ACC112 (cell line): ENCODE measurements around the gene PSME3.
"Not testable (repeated sequence)": the region's sequence is repeated elsewhere in the genome, so short reads cannot be mapped to it uniquely, and the experiment has no call there.

Experiments used
- H2AFZ ChIP-seq: fragments of 200-600 bp; sonication (generic); one replicate; pipeline ENCODE4 v1.6.0; 2017; ENCODE audit warnings: antibody characterized with exemption, low read length; ENCODE audit not compliant: unreplicated experiment
- H3K27ac ChIP-seq: fragments of 200-600 bp; sonication (generic); 2 replicates; pipeline ENCODE4 v1.5.1; 2014; ENCODE audit warnings: low read depth, mild to moderate bottlenecking, antibody characterized with exemption, low read length, moderate library complexity
- H3K27me3 ChIP-seq: fragments of 200-600 bp; sonication (generic); 2 replicates; pipeline ENCODE4 v1.6.1; 2014; ENCODE audit warnings: mild to moderate bottlenecking, antibody characterized with exemption, low read length, moderate library complexity, mixed read lengths; ENCODE audit not compliant: insufficient read depth
- H3K36me3 ChIP-seq: fragments of 200-600 bp; sonication (generic); 2 replicates; pipeline ENCODE4 v1.6.1; 2016; ENCODE audit warnings: mild to moderate bottlenecking, antibody characterized with exemption, low read length, moderate library complexity, mixed read lengths; ENCODE audit not compliant: insufficient read depth
- H3K4me1 ChIP-seq: fragments of 200-600 bp; sonication (generic); one replicate; pipeline ENCODE4 v1.6.1; 2016; ENCODE audit warnings: low read length, mixed read lengths; ENCODE audit not compliant: insufficient read depth, unreplicated experiment, control insufficient read depth
- H3K4me3 ChIP-seq: fragments of 200-600 bp; sonication (generic); 2 replicates; pipeline ENCODE4 v1.5.1; 2014; ENCODE audit warnings: mild to moderate bottlenecking, low read depth, low read length
- H3K79me2 ChIP-seq: fragments of 200-600 bp; sonication (generic); one replicate; pipeline ENCODE4 v1.6.0; 2016; ENCODE audit warnings: low read length; ENCODE audit not compliant: control insufficient read depth, unreplicated experiment, insufficient read depth

Gene PSME3

DNA sequence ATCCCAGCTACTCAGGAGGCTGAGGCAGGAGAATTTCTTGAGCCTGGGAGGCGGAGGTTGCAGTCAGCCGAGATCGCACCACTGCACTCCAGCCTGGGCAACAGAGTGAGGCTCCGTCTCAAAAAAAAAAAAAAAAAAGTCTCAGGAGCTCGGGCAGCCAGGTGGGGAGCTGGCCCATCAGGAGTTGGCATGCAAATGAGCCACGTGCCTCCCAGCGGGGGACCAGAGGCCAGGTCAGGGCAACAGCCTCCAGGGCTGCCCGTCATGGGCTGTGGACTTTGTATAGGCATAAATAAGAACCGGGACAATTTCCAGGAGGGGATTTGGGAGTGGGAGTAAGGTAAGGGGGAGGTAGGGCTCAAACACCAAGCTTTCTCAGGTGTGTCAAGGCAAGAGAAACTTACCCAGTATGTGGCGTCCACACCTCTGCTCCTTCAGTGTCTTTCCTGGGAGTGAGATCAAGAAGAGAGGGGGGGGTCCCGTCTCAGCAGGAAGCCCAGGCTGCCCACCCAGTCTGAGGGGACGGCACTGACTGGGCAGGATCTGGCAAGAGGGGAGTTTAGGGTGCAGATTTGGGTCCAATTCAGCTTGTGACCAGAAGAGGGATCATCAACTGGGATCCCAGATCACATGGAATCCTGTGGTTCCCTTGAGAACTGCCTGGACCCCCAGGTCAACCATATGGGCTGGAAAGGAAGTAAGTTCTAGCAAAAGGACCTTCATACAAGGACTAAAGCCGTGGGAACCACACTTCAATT lies 45.1 kb downstream of the PSME3 start:
- H3K27me3 ChIP-seq = peaks cover 24% of the 10 kb centered on the region
- H3K79me2 ChIP-seq = no peaks in the 10 kb centered on the region
- no peak overlapping the region for H3K27ac ChIP-seq
- H3K36me3 ChIP-seq = no peaks in the 10 kb centered on the region
- no peaks in the 10 kb centered on the region for H3K4me1 ChIP-seq
- H3K4me3 ChIP-seq = no peak overlapping the region
- no peak overlapping the region for H2AFZ ChIP-seq

GRCh38 chr17:42878924-42879595 lies 45.9 kb downstream of the PSME3 start:
- Histone ChIP-seq H3K27me3 (peaks cover 24% of the 10 kb centered on the region), H2AFZ (no peak overlapping the region), H3K27ac (no peak overlapping the region), H3K79me2 (no peaks in the 10 kb centered on the region), H3K4me3 (no peak overlapping the region), H3K36me3 (no peaks in the 10 kb centered on the region), H3K4me1 (no peaks in the 10 kb centered on the region)

GRCh38 chr17:42879596-42879985 lies 46.4 kb downstream of the PSME3 start:
- Histone ChIP-seq H3K27me3 (peaks cover 24% of the 10 kb centered on the region), H3K4me3 (no peak overlapping the region), H3K4me1 (no peaks in the 10 kb centered on the region), H3K79me2 (no peaks in the 10 kb centered on the region), H2AFZ (no peak overlapping the region), H3K36me3 (no peaks in the 10 kb centered on the region), H3K27ac (no peak overlapping the region)

GRCh38 chr17:42880776-42881310 lies 47.6 kb downstream of the PSME3 start:
- Histone ChIP-seq H3K27ac (no peak overlapping the region), H3K4me3 (no peak overlapping the region), H2AFZ (no peak overlapping the region), H3K4me1 (no peaks in the 10 kb centered on the region), H3K36me3 (no peaks in the 10 kb centered on the region), H3K27me3 (peaks cover 21% of the 10 kb centered on the region), H3K79me2 (no peaks in the 10 kb centered on the region)

- not testable (repeated sequence) for H3K4me1 ChIP-seq, H3K4me3 ChIP-seq, H3K79me2 ChIP-seq, H2AFZ ChIP-seq, H3K36me3 ChIP-seq, H3K27ac ChIP-seq
- H3K27me3 ChIP-seq = peaks cover 21% of the 10 kb centered on the region
Measured at GRCh38 chr17:42881706-42882105, 48.5 kb downstream of the PSME3 start.

DNA sequence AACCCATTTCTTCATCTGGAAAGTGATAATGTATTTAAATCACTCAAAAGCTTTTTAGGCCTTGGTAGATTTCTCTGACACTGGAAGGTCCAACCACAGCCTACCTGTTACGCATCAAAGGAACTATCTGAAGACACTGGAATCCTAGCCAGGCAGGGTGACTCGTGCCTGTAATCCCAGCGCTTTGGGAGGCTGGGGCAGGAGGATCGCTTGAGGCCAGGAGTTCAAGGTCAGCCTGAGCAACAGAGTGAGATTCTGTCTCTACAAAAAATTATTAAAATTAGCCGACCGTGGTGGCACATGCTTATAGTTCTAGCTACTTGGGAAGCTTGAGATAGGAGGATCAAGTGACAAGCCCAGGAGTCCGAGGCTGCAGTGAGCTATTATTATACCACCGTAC lies 49.0 kb downstream of the PSME3 start:
- H3K27ac ChIP-seq = no peak overlapping the region
- H3K27me3 ChIP-seq = peaks cover 16% of the 10 kb centered on the region
- H2AFZ ChIP-seq = no peak overlapping the region
- H3K4me1 ChIP-seq = no peaks in the 10 kb centered on the region
- no peaks in the 10 kb centered on the region for H3K79me2 ChIP-seq
- no peak overlapping the region for H3K4me3 ChIP-seq
- H3K36me3 ChIP-seq = no peaks in the 10 kb centered on the region

DNA sequence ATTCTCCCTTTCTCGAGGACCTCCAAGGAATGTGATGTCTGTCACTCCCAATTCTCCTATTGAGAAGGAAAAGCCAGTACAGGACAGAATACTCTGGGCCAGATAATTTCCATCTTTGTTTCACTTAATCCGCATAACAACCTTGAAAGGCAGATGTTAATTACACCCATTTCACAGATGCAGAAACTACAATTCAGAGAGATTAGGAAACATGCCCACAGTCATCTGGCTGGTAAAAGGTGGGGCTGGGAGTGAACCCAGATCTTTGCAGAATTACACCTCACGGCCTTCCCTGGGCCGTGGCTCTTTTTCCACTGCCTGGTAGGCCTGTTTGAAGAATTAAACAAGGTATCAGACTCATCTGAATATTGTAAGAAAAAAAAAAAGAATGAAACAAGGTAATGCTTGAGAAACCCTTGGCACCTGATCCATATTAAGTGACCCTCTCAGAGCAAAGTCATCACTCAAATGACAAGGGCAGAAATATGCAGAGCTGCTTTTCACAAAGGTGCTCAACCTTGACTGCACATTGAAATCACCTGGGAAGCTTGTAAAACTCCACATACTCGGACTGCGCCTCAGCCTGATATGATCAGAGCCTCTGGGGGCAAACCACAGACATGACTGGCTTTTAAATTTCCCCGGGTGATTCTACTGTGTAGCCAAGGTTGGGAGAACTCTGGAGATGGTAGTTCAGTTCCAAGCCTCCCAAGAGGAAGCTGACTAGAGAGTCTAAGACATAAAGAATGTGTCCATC lies 50.8 kb downstream of the PSME3 start:
- Histone ChIP-seq H3K4me3 (no peak overlapping the region), H2AFZ (no peak overlapping the region), H3K4me1 (no peaks in the 10 kb centered on the region)

GRCh38 chr17:42885806-42886205 lies 52.6 kb downstream of the PSME3 start:
- H3K4me1 ChIP-seq, H3K79me2 ChIP-seq, H3K4me3 ChIP-seq, H3K27me3 ChIP-seq, H3K36me3 ChIP-seq, H2AFZ ChIP-seq, H3K27ac ChIP-seq: not testable (repeated sequence)

More for the DNA sequence above, 50.8 kb downstream of the PSME3 start:
- peaks cover 4% of the 10 kb centered on the region for H3K27me3 ChIP-seq
- no peak overlapping the region for H3K27ac ChIP-seq
- H3K36me3 ChIP-seq = no peaks in the 10 kb centered on the region
- no peaks in the 10 kb centered on the region for H3K79me2 ChIP-seq

- no peak overlapping the region for H3K4me3 ChIP-seq
- H3K27me3 ChIP-seq = no peaks in the 10 kb centered on the region; the same call in 1 of the 2 replicates
- no peaks in the 10 kb centered on the region for H3K4me1 ChIP-seq
- H3K36me3 ChIP-seq = no peaks in the 10 kb centered on the region
- no peak overlapping the region for H3K27ac ChIP-seq
- no peaks in the 10 kb centered on the region for H3K79me2 ChIP-seq
- no peak overlapping the region for H2AFZ ChIP-seq
Measured at GRCh38 chr17:42886283-42887176, 53.3 kb downstream of the PSME3 start.

GRCh38 chr17:42889809-42890208 lies 56.6 kb downstream of the PSME3 start:
- Histone ChIP-seq H3K36me3 (no peaks in the 10 kb centered on the region), H3K27ac (no peak overlapping the region), H3K4me1 (peaks cover 3% of the 10 kb centered on the region), H3K4me3 (no peak overlapping the region), H3K79me2 (no peaks in the 10 kb centered on the region), H3K27me3 (no peaks in the 10 kb centered on the region; the same call in 1 of the 2 replicates), H2AFZ (no peak overlapping the region)
